GM19193 (cell line): Measurements from ENCODE around the gene NDUFA13.

ENCODE experiments used
- POLR2A ChIP-seq: IDR thresholded peaks from 4 replicates; pipeline ENCODE4 v1.6.1; 2011; ENCODE audit not compliant: insufficient read depth, insufficient read length; ENCODE audit errors: extremely low read depth

The NDUFA13 gene

GRCh38 chr19:19552798-19553197 lies 36.8 kb downstream of the NDUFA13 start:
- TF ChIP-seq POLR2A: no peak

DNA sequence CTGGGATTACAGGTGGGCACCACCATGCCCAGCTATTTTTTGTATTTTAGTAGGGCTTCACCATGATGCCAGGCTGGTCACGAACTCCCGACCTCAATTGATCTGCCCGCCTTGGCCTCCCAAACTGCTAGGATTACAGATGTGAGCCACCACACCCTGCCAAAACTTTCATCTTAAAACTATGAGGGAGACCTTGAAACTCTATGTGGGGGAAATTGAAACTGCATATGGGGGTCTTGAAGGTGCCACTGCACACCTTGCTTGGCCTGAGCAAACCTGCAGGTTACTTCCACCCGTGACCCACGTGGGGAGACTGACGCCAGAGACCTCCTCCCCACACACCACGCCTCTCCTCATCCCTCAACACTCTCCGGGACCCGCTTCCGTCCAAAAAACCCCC lies 37.6 kb downstream of the NDUFA13 start:
- TF ChIP-seq POLR2A: no peak

- no peak for TF ChIP-seq POLR2A
These were observed 38.3 kb downstream of the NDUFA13 start for GRCh38 chr19:19554074-19555023.

GRCh38 chr19:19558055-19558454 lies 42.0 kb downstream of the NDUFA13 start:
- no peak for TF ChIP-seq POLR2A

GRCh38 chr19:19558636-19559035 lies 42.6 kb downstream of the NDUFA13 start:
- no peak for TF ChIP-seq POLR2A

DNA sequence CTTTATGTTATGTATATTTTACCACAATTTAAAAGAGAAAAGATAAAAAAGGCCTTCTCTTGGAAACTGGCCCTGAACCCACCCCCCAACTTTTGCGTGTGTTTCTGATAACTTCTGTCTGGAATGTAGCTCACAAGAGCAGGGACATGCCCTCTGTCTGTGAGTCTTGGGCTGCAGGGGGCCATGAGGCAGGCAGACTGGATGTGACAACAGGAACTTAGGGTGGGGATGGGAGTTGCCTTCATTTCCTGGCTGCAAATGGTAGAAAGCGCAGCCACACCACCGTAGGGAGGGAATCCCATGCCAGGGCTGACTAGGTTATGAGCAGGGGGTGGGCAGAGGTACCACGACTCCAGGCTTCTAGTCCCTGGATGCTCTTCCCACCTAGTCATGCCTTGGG lies 43.9 kb downstream of the NDUFA13 start:
- no peak for TF ChIP-seq POLR2A

GRCh38 chr19:19561946-19562664 lies 46.1 kb downstream of the NDUFA13 start:
- TF ChIP-seq POLR2A: no peak

GRCh38 chr19:19562665-19563347 lies 46.8 kb downstream of the NDUFA13 start:
- TF ChIP-seq POLR2A: no peak

- TF ChIP-seq POLR2A: no peak
These were observed 47.4 kb downstream of the NDUFA13 start for GRCh38 chr19:19563348-19563848.

DNA sequence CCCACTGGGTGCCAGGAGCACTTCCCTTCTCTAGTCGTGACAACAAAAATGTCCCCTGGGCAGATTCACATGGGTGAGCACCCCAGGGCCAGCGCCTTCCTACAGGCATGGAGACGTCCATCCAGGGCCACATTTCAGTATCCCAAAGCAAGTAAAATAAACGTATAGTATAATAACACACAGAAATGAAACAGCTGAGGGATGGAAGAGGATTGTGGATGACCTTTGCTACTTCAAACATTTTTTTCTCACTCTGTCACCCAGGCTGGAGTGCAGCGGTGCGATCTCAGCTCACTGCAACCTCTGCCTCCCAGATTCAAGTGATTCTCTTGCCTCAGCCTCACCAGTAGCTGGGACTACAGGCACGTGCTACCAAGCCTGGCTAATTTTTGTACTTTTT lies 50.3 kb downstream of the NDUFA13 start:
- no peak for TF ChIP-seq POLR2A

GRCh38 chr19:19567391-19567790 lies 51.4 kb downstream of the NDUFA13 start:
- TF ChIP-seq POLR2A: no peak

GRCh38 chr19:19568802-19569756 lies 53.1 kb downstream of the NDUFA13 start:
- no peak for TF ChIP-seq POLR2A

DNA sequence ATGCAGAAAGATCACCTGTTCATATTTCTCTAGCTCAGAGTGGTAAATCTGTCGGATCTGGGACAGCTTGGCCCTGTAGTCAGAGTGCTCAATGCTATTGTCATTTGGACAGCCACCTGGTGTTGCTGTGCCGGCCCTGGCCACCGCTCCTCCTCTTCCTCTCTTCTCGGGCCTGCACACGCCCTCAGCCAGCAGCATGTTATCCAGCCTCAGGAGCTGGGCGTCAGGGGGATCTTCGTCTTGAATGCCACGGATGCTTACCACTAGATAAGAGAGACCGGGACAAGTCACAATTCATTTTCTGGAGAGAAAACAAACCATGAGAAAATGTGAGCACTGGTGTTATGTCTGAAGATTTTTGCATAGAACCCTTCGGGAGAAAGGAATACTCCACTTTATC lies 54.5 kb downstream of the NDUFA13 start:
- TF ChIP-seq POLR2A: no peak

DNA sequence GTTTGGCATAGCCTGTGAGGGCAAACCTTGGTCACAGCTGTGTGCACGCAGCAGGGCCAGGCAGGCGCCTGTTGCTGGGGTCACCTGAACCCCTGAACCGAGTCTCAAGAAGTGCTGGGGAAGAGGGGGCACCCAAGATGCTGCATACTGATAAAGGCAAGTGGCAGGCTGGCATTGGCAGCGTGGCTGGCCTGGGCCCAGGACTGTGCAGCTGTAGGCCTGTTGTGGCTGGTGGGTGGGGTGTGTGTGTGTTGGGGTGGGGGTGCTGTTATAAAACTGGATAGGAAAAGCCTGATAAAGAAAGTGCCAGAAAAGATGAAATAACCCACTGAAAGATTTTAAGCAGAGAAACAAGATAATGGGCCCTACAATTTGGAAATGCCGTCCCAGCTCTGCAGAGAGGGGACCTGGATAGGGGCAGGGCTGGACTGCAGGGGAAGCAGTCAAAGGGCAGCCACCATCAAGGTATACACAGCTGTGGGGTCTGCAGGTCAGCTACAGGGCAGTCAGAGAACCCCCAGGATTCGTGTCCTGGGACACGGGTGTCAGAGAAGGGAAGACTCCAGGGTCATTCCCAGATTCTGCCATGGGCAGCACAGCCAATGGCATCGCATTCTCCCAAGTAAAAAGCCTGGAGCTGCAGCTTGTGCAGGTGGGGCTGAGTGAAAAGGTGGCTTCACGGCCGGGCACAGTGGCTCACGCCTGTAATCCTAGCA lies 55.2 kb downstream of the NDUFA13 start:
- no peak for TF ChIP-seq POLR2A

DNA sequence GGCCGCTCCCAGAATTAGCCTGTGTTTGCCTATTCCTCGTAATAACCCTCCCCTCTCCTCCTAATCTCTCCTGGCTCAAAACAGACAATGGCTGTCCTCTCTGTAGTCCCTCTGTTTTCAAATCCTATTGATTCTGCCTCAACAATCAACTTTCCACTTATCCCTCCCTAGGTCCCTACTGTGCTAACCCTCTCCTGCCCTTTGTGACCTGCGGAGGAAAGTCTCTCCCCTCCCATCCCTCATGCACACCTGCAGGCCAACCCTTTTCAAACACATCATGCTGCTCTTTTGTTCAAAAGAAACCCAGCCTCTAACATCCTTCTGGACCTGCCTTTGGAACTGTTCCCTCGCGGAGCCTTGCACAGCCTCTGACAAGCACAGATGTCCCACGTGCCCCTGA lies 59.4 kb downstream of the NDUFA13 start:
- TF ChIP-seq POLR2A: no peak
